Activated naive CD4-positive, alpha-beta T cell treated with anti-CD3 and anti-CD28 coated beads for 36 hours (primary cell): Measurements from ENCODE around the gene CD2AP. TPM values are rescaled to one million over a fixed set of nuclear protein-coding genes. Genes with fewer than 3 reads are reported as not detected.
"Not testable (repeated sequence)": the region's sequence is repeated elsewhere in the genome, so short reads cannot be mapped to it uniquely, and the experiment has no call there.

Source experiments
- CTCF ChIA-PET: fragments of 350-600 bp; sonication (Branson Sonifier 250); formaldehyde crosslinking; loops from one replicate; lab custom pipeline; 2021; ENCODE audit warnings: antibody characterized with exemption; lab: Charles Lee
- DNase-seq: peaks from one replicate; pipeline ENCODE4 v3.0.0-alpha.2; 2020
- H3K27ac Mint-ChIP-seq: one replicate; pipeline ENCODE4 v1.8.0; 2021; ENCODE audit warnings: mild to moderate bottlenecking, mixed read lengths
- H3K27me3 Mint-ChIP-seq: one replicate; pipeline ENCODE4 v1.8.0; 2021; ENCODE audit warnings: low read depth, mixed read lengths
- H3K36me3 Mint-ChIP-seq: one replicate; pipeline ENCODE4 v1.8.0; 2021; ENCODE audit warnings: low read depth, mixed read lengths
- H3K4me1 Mint-ChIP-seq: one replicate; pipeline ENCODE4 v1.8.0; 2021; ENCODE audit warnings: low read depth, mixed read lengths
- H3K4me3 Mint-ChIP-seq: one replicate; pipeline ENCODE4 v1.8.0; 2021; ENCODE audit warnings: mild to moderate bottlenecking, moderate library complexity, mixed read lengths
- H3K9me3 Mint-ChIP-seq: one replicate; pipeline ENCODE4 v1.8.0; 2021; ENCODE audit warnings: mixed read lengths
- intact Hi-C: fragments of 100-400 bp; cut with micrococcal nuclease; formaldehyde crosslinking; loops from one replicate; pipeline ENCODE4 v1.15.1; 2023
- total RNA-seq, 2 experiments: library from RNA; stranded (reverse); gene quantifications; one replicate each; pipeline ENCODE4 v1.2.3, GENCODE V29; 2021

Gene CD2AP, protein sequence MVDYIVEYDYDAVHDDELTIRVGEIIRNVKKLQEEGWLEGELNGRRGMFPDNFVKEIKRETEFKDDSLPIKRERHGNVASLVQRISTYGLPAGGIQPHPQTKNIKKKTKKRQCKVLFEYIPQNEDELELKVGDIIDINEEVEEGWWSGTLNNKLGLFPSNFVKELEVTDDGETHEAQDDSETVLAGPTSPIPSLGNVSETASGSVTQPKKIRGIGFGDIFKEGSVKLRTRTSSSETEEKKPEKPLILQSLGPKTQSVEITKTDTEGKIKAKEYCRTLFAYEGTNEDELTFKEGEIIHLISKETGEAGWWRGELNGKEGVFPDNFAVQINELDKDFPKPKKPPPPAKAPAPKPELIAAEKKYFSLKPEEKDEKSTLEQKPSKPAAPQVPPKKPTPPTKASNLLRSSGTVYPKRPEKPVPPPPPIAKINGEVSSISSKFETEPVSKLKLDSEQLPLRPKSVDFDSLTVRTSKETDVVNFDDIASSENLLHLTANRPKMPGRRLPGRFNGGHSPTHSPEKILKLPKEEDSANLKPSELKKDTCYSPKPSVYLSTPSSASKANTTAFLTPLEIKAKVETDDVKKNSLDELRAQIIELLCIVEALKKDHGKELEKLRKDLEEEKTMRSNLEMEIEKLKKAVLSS
- total RNA-seq = 10 to 100 TPM; 16.1 to 18.1 TPM

DNA sequence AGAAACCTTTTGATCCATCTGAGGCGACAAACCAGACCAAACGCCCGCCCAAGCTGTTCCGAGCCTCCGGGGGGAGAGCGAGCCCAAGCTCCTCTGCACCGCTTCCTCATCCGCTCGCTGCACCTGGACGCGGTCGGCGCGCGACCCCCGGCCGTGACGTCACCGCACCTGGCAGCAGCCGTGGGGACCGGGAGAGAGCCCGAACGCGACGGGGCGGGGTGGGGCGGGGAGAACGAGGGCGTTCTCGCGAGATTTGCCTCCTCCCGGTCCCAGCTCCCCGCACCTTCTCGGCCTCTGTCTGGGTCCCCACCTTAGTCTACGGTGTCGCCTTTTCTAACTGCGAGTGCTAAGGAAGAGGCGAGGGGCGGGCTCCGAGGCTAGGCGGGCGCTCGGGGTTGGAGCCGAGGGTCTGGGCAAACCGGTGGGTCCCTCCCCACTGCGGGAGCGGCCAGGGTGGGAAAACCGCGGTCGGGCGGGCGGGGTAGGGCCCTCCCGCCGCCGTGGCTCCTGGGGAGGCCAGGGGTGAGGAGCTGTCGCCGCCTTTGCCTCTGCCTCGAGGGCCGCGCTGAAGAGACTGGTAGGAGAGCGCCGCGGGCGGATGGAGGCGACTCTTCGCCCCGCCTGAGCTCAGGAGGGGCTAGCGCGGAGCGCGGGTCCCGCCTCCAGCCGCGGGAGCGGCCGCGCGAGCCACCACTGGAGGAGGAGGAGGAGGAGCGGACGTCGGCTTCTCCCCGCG is at the start of gene CD2AP:
CD2AP (plus strand) TSS at position 293 of the 736 bp plus-strand sequence. CDS start 456 bp downstream, outside the sequence.
- no peaks in the 10 kb centered on the region for H3K9me3 Mint-ChIP-seq
- CTCF ChIA-PET = interaction anchor here (0.7 to 1.6 kb wide), 5 partner anchors 15 to 154 kb away, joined by 3 to 9 read pairs (median 3); no protein-coding TSS in a partner anchor
- intact Hi-C loops = loop anchor here (1.0 to 5.0 kb wide), 8 partner anchors 31 to 1986 kb away; partner anchors contain the start of genes CENPQ, MMUT and OPN5
- H3K4me1 Mint-ChIP-seq = peaks cover 24% of the 10 kb centered on the region
- no peaks in the 10 kb centered on the region for H3K27me3 Mint-ChIP-seq
- DNase-seq = peak; percentile 86
- H3K4me3 Mint-ChIP-seq = peak within 1 kb of the TSS; percentile 100
- H3K36me3 Mint-ChIP-seq = peaks cover 3% of the 10 kb centered on the region
- H3K27ac Mint-ChIP-seq = peak within 1 kb of the TSS; percentile 98

DNA sequence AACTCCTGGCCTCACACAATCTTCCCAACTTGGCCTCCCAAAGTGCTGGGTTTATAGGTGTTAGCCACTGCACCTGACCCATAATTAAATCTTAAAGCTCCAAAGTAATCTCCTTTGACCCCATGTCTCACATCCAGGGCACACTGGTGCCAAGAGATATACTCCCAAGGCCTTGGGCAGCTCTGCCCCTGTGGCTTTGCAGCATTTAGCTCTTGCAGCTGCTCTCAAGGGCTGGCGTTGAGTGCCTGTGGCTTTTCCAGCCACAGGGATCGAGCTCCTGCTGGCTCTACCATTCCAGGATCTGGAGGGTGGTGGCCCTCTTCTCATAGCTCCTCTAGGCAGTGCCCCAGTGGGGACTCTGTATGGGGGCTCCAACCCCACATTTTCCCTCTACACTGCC is 49.3 kb upstream of the CD2AP start:
- peaks cover 3% of the 10 kb centered on the region for H3K36me3 Mint-ChIP-seq
- no peak for DNase-seq
- intact Hi-C loops = no loop called here
- H3K9me3 Mint-ChIP-seq = peaks cover 13% of the 10 kb centered on the region
- no peak overlapping the region for H3K4me3 Mint-ChIP-seq
- CTCF ChIA-PET = no interaction called here
- H3K4me1 Mint-ChIP-seq = no peaks in the 10 kb centered on the region
- H3K27me3 Mint-ChIP-seq = no peaks in the 10 kb centered on the region
- H3K27ac Mint-ChIP-seq = no peak overlapping the region

DNA sequence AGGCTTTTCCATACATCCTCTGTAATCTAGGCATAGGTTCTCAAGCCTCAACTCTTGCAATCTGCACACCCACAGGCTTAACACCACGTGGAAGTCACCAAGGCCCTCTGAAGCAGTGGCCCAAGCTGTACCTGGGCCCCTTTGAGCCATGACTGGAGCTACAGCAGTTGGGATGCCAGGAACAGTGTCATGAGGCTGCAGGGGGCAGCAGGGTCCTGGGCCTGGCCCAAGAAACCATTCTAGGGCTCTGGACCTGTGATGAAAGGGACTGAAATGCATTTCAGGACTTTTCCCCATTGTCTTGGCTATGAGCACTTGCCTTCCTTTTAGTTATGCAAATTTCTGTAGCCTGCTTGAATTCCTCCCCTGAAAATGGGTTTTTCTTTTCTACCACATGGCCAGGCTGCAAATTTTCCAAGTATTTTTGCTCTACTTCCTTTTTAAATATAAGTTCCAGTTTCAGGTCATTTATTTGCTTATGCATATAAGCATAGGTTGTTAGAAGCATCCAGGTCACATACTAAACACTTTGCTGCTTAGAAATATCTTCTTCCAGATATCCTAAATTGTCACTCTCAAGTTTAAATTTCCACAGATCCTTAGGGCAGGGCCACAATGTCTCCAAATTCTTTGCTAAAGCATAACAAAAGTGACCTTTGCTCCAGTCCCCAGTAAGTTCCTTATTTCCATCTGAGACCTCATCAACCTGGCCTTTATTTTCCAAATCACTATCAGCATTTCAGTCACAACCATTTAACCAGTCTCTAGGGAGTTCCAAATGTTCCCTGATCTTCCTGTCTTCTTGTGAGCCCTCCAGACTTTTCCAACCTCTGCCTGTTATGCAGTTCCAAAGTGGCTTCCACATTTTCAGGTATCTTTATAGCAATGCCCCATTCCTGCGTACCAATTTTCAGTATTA is 48.6 kb upstream of the CD2AP start:
- H3K36me3 Mint-ChIP-seq = peaks cover 3% of the 10 kb centered on the region
- H3K27ac Mint-ChIP-seq = no peak overlapping the region
- H3K4me3 Mint-ChIP-seq = no peak overlapping the region
- DNase-seq = no peak
- H3K9me3 Mint-ChIP-seq = peaks cover 13% of the 10 kb centered on the region
- no peaks in the 10 kb centered on the region for H3K4me1 Mint-ChIP-seq
- H3K27me3 Mint-ChIP-seq = no peaks in the 10 kb centered on the region
- CTCF ChIA-PET = no interaction called here
- intact Hi-C loops = no loop called here

- H3K9me3 Mint-ChIP-seq = peaks cover 7% of the 10 kb centered on the region
- no peak overlapping the region for H3K27ac Mint-ChIP-seq
- H3K4me1 Mint-ChIP-seq = no peaks in the 10 kb centered on the region
- CTCF ChIA-PET = interaction anchor here (0.6 to 0.7 kb wide), 4 partner anchors 30 to 346 kb away, joined by 3 read pairs; no protein-coding TSS in a partner anchor
- DNase-seq = no peak
- intact Hi-C loops = no loop called here
- peaks cover 3% of the 10 kb centered on the region for H3K36me3 Mint-ChIP-seq
- no peak overlapping the region for H3K4me3 Mint-ChIP-seq
- H3K27me3 Mint-ChIP-seq = no peaks in the 10 kb centered on the region
Observed at GRCh38 chr6:47434372-47435253, 43.0 kb upstream of the CD2AP start.

- Mint-ChIP-seq H3K27me3 (no peaks in the 10 kb centered on the region), H3K4me3 (no peak overlapping the region), H3K9me3 (peaks cover 3% of the 10 kb centered on the region), H3K36me3 (peaks cover 3% of the 10 kb centered on the region), H3K4me1 (no peaks in the 10 kb centered on the region), H3K27ac (no peak overlapping the region)
- no peak for DNase-seq
- CTCF ChIA-PET = no interaction called here
- intact Hi-C loops = no loop called here
Observed at GRCh38 chr6:47435254-47435612, 42.4 kb upstream of the CD2AP start.

DNA sequence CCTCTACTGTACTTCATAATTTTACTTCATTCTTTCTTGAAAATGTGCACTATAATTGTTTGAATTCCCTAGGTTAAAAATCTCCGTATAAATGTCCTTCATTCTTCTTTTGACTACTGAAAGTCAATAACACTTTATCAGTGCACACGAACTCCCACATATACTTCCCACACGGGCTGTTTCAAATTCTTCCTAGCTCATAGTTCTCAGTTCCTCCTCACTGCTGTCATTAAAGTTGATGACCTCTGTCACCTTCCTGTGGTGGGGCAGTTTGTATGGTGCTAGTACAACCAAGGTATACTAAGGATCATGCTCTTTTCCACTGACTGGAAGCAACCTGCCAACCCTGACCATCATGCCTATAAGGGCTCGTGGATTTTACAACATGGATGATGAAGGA is 40.0 kb upstream of the CD2AP start:
- H3K9me3 Mint-ChIP-seq = no peaks in the 10 kb centered on the region
- no peaks in the 10 kb centered on the region for H3K36me3 Mint-ChIP-seq
- CTCF ChIA-PET = no interaction called here
- no peak overlapping the region for H3K4me3 Mint-ChIP-seq
- H3K27ac Mint-ChIP-seq = no peak overlapping the region
- intact Hi-C loops = no loop called here
- no peaks in the 10 kb centered on the region for H3K27me3 Mint-ChIP-seq
- DNase-seq = no peak
- no peaks in the 10 kb centered on the region for H3K4me1 Mint-ChIP-seq

- H3K4me1 Mint-ChIP-seq = no peaks in the 10 kb centered on the region
- H3K27ac Mint-ChIP-seq = no peak overlapping the region
- no peaks in the 10 kb centered on the region for H3K36me3 Mint-ChIP-seq
- no peaks in the 10 kb centered on the region for H3K27me3 Mint-ChIP-seq
- no peak overlapping the region for H3K4me3 Mint-ChIP-seq
- DNase-seq = no peak
- H3K9me3 Mint-ChIP-seq = no peaks in the 10 kb centered on the region
- intact Hi-C loops = no loop called here
- CTCF ChIA-PET = no interaction called here
Observed at GRCh38 chr6:47438481-47439347, 38.9 kb upstream of the CD2AP start.

DNA sequence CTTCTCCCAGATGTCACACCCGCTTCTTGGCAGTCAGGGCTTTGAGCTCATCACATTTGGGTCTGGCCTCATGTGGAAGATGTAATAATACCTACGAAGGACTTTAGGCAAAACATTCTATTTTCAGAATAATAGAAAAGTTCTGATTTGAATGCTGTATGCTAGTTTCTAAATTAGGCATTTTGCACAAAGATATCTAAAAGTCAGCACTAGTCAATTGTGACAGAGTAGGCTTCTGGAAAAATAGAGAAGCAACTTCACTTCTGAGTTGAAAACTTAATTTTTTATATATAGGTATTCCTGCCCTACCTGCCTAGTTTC is 38.3 kb upstream of the CD2AP start:
- no peaks in the 10 kb centered on the region for H3K36me3 Mint-ChIP-seq
- intact Hi-C loops = no loop called here
- no peaks in the 10 kb centered on the region for H3K27me3 Mint-ChIP-seq
- H3K4me3 Mint-ChIP-seq = no peak overlapping the region
- no peak overlapping the region for H3K27ac Mint-ChIP-seq
- no peak for DNase-seq
- CTCF ChIA-PET = no interaction called here
- no peaks in the 10 kb centered on the region for H3K4me1 Mint-ChIP-seq
- no peaks in the 10 kb centered on the region for H3K9me3 Mint-ChIP-seq

- Mint-ChIP-seq H3K9me3 (peaks cover 4% of the 10 kb centered on the region), H3K27me3 (no peaks in the 10 kb centered on the region), H3K36me3 (no peaks in the 10 kb centered on the region), H3K4me3 (no peak overlapping the region), H3K27ac (no peak overlapping the region), H3K4me1 (no peaks in the 10 kb centered on the region)
- CTCF ChIA-PET = no interaction called here
- DNase-seq = no peak
- intact Hi-C loops = no loop called here
Observed at GRCh38 chr6:47440719-47441118, 36.9 kb upstream of the CD2AP start.

DNA sequence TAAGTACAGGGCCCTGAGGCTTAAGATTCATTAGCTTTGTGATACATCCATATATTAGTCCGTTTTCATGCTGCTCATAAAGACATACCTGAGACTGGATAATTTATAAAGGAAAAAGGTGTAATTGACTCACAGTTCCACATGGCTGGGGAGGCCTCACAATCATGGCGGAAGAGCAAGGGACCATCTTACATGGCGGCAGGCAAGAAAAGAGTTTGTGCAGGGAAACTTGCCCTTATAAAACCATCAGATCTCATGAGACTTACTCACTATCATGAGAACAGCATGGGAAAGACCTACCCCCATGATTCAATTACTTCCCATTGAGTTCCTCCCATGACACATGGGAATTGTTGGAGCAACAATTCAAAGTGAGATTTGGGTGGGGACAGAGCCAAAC is 32.6 kb upstream of the CD2AP start:
- H3K27ac Mint-ChIP-seq, H3K27me3 Mint-ChIP-seq, H3K4me3 Mint-ChIP-seq, H3K4me1 Mint-ChIP-seq, DNase-seq, H3K36me3 Mint-ChIP-seq, CTCF ChIA-PET, intact Hi-C loops, H3K9me3 Mint-ChIP-seq: not testable (repeated sequence)
